Mesendoderm (in vitro differentiated cells): Measurements from ENCODE around the gene TMEM132D.

Experiments
- DNase-seq: peaks from one replicate; pipeline ENCODE4 v3.0.0; 2013
- H2AK5ac ChIP-seq: 2 replicates; pipeline ENCODE4 v1.6.1; 2013; ENCODE audit warnings: low read length, inconsistent platforms
- H2BK120ac ChIP-seq: 2 replicates; pipeline ENCODE4 v1.6.1; 2013; ENCODE audit warnings: low read depth, mild to moderate bottlenecking, low read length, moderate library complexity, mixed read lengths
- H2BK15ac ChIP-seq: replicated peaks from 2 replicates; pipeline ENCODE4 v1.6.1; 2013; ENCODE audit warnings: low read depth, mild to moderate bottlenecking, moderate library complexity
- H2BK5ac ChIP-seq: 2 replicates; pipeline ENCODE4 v1.6.1; 2013; ENCODE audit warnings: low read length, inconsistent platforms
- H3K18ac ChIP-seq: 2 replicates; pipeline ENCODE4 v1.6.1; 2013; ENCODE audit warnings: mild to moderate bottlenecking, low read length, mixed read lengths
- H3K23ac ChIP-seq: one replicate; pipeline ENCODE4 v1.6.1; 2013; ENCODE audit warnings: low read length
- H3K27ac ChIP-seq: 2 replicates; pipeline ENCODE4 v1.5.1; 2013; ENCODE audit warnings: low read depth, mild to moderate bottlenecking, inconsistent platforms, low read length, moderate library complexity
- H3K27me3 ChIP-seq: 2 replicates; pipeline ENCODE4 v1.6.1; 2013; ENCODE audit warnings: low read length, control low read depth, mild to moderate bottlenecking, inconsistent platforms; ENCODE audit not compliant: insufficient read depth, poor library complexity
- H3K36me3 ChIP-seq: 2 replicates; pipeline ENCODE4 v1.6.1; 2013; ENCODE audit warnings: low read length, inconsistent platforms; ENCODE audit not compliant: control insufficient read depth, insufficient read depth
- H3K4ac ChIP-seq: one replicate; pipeline ENCODE4 v1.6.1; 2013; ENCODE audit warnings: low read depth, mild to moderate bottlenecking, low read length, moderate library complexity
- H3K4me1 ChIP-seq: 2 replicates; pipeline ENCODE4 v1.6.1; 2013; ENCODE audit warnings: low read depth, low read length, inconsistent platforms; ENCODE audit not compliant: control insufficient read depth
- H3K4me2 ChIP-seq: 2 replicates; pipeline ENCODE4 v1.6.1; 2013; ENCODE audit warnings: low read length
- H3K4me3 ChIP-seq: 2 replicates; pipeline ENCODE4 v1.5.1; 2013; ENCODE audit warnings: mild to moderate bottlenecking, low read length
- H3K56ac ChIP-seq: one replicate; pipeline ENCODE4 v1.6.1; 2013; ENCODE audit warnings: low read length
- H3K79me1 ChIP-seq: 2 replicates; pipeline ENCODE4 v1.6.1; 2013; ENCODE audit warnings: low read length, inconsistent platforms
- H3K79me2 ChIP-seq: 2 replicates; pipeline ENCODE4 v1.6.1; 2013; ENCODE audit warnings: mild to moderate bottlenecking, low read length; ENCODE audit not compliant: control insufficient read depth, insufficient read depth
- H3K9ac ChIP-seq: 2 replicates; pipeline ENCODE4 v1.6.1; 2013; ENCODE audit warnings: low read length, inconsistent platforms
- H4K5ac ChIP-seq: one replicate; pipeline ENCODE4 v1.6.1; 2013; ENCODE audit warnings: low read length
- H4K8ac ChIP-seq: one replicate; pipeline ENCODE4 v1.6.1; 2013; ENCODE audit warnings: low read depth, mild to moderate bottlenecking, control low read depth, low read length, moderate library complexity
- WGBS: extraction: QIAGEN DNeasy Blood & Tissue Kit; methylation state at CpG from one replicate; pipeline ENCODE4 v1.1.7; 2013; ENCODE audit warnings: low lambda C conversion rate, missing lambda C conversion rate; ENCODE audit not compliant: insufficient coverage; ENCODE audit errors: extremely low coverage; 5-methylcytosine and 5-hydroxymethylcytosine counted together

TMEM132D gene

DNA sequence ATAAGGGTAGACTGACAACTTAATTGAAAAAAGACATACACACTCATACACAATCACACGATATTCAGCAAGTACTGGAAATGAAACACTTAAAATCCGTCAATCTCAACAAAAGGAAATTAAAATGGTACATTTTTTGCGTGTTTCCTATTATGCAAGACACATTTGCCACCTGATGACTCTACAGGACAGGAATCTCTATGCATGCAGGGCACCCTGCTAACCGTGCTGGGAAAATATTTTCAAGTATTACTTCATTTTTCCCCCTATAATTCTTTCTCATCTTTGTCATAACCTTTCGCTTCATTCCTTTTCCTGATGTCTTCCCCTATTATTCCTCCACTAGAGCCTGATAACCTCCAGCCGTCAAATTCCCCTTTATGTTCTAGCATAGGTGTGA, 150.2 kb downstream of the TMEM132D start:
- DNase-seq = peak; percentile 27
- H2BK120ac ChIP-seq = no peak overlapping the region
- H3K27me3 ChIP-seq = no peaks in the 10 kb centered on the region
- no peak overlapping the region for H3K4me2 ChIP-seq
- no peaks in the 10 kb centered on the region for H3K4me1 ChIP-seq
- no peak overlapping the region for H4K8ac ChIP-seq
- no peak overlapping the region for H3K4me3 ChIP-seq
- H3K56ac ChIP-seq = no peak overlapping the region
- H2BK15ac ChIP-seq = no peak overlapping the region
- H3K23ac ChIP-seq = no peak overlapping the region
- no peaks in the 10 kb centered on the region for H3K36me3 ChIP-seq
- H4K5ac ChIP-seq = no peak overlapping the region
- H3K79me2 ChIP-seq = no peaks in the 10 kb centered on the region
- H3K79me1 ChIP-seq = no peaks in the 10 kb centered on the region
- no peak overlapping the region for H2BK5ac ChIP-seq
- no peak overlapping the region for H3K9ac ChIP-seq
- H3K18ac ChIP-seq = no peak overlapping the region
- H3K4ac ChIP-seq = no peak overlapping the region
- WGBS = no CpG with 5 or more reads among the region's 6 CpGs
- H2AK5ac ChIP-seq = no peak overlapping the region
- no peak overlapping the region for H3K27ac ChIP-seq

DNA sequence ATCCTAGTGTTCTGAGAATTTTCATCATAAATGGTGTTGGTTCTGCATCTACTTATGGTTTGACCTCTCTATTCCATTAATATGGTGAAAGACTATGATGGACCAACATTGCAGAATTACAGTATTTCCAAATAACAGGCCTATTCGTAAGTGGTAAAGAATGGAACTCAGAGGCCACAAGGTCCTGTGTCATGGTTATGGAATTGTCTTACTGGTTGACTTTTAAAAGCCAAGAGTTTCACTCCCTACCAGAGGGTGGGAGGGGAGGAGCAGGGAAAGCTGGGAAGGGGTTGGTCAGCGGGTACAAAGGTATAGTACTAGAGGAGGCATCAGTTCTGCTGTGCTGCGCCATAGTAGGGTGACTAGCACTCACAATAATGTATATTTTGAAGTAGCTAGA, 153.4 kb downstream of the TMEM132D start:
- H2BK15ac ChIP-seq = no peak overlapping the region
- no peak overlapping the region for H3K18ac ChIP-seq
- no peak overlapping the region for H3K9ac ChIP-seq
- no peak for DNase-seq
- no peak overlapping the region for H3K56ac ChIP-seq
- H2BK120ac ChIP-seq = no peak overlapping the region
- no peak overlapping the region for H2AK5ac ChIP-seq
- H4K5ac ChIP-seq = no peak overlapping the region
- H3K23ac ChIP-seq = no peak overlapping the region
- no peaks in the 10 kb centered on the region for H3K4me1 ChIP-seq
- no peaks in the 10 kb centered on the region for H3K79me1 ChIP-seq
- no CpG with 5 or more reads among the region's 3 CpGs for WGBS
- H3K4ac ChIP-seq = no peak overlapping the region
- no peaks in the 10 kb centered on the region for H3K27me3 ChIP-seq
- H3K36me3 ChIP-seq = no peaks in the 10 kb centered on the region
- no peak overlapping the region for H3K4me2 ChIP-seq
- H3K4me3 ChIP-seq = no peak overlapping the region
- H4K8ac ChIP-seq = no peak overlapping the region
- no peak overlapping the region for H3K27ac ChIP-seq
- no peaks in the 10 kb centered on the region for H3K79me2 ChIP-seq
- H2BK5ac ChIP-seq = no peak overlapping the region

DNA sequence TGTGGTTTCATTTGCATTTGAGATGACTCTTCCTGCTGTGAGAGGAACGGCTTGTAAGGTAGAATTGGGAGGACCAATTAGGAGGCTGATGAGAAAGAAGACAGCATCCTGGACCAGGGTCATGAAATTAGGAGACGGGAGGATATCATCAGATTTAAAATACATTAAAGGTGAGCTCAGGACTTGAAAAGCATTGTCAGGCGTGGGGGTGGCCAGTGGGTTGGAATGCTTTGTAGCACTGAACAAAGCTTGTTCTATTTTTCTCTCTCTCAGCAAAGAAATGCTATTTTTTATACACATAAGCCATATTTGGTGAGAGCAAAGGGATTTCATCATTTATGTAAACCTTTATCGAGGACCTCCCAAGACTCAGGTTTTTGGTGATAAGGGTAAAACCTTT, 157.5 kb downstream of the TMEM132D start:
- Histone ChIP-seq H3K4me2 (no peak overlapping the region), H3K4me3 (no peak overlapping the region), H2AK5ac (no peak overlapping the region), H3K4me1 (no peaks in the 10 kb centered on the region), H3K79me1 (no peaks in the 10 kb centered on the region), H3K18ac (no peak overlapping the region), H2BK15ac (no peak overlapping the region), H3K23ac (no peak overlapping the region), H3K27me3 (no peaks in the 10 kb centered on the region), H2BK120ac (no peak overlapping the region), H3K9ac (no peak overlapping the region), H3K36me3 (no peaks in the 10 kb centered on the region), H3K27ac (no peak overlapping the region), H3K4ac (no peak overlapping the region), H3K56ac (no peak overlapping the region), H4K5ac (no peak overlapping the region), H3K79me2 (no peaks in the 10 kb centered on the region), H2BK5ac (no peak overlapping the region), H4K8ac (no peak overlapping the region)
- no CpG with 5 or more reads among the region's 4 CpGs for WGBS
- no peak for DNase-seq

DNA sequence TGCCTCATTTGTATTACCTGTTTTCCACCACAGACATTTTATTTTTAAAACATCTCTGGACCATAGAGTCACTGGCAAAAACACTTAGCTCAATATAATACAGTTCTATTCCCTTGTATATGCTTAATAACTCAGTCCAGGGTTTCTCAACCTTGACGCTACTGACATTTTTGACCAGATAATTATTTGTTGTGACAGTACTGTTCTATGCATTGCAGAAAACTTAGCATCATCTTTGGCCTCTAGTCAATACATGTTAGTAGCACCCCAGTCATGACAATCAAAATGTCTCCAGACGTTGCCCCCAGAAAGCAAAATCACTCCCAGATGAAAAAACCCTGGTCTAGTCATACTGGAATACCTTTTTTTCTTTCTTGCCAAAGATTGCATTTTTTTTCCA, 174.7 kb downstream of the TMEM132D start:
- no peaks in the 10 kb centered on the region for H3K79me2 ChIP-seq
- no peak overlapping the region for H2AK5ac ChIP-seq
- H2BK120ac ChIP-seq = no peak overlapping the region
- no peak overlapping the region for H3K27ac ChIP-seq
- no peak overlapping the region for H4K5ac ChIP-seq
- H2BK5ac ChIP-seq = no peak overlapping the region
- H3K4me2 ChIP-seq = no peak overlapping the region
- H3K4me3 ChIP-seq = no peak overlapping the region
- no peak overlapping the region for H3K9ac ChIP-seq
- H3K27me3 ChIP-seq = no peaks in the 10 kb centered on the region
- no peaks in the 10 kb centered on the region for H3K4me1 ChIP-seq
- no peaks in the 10 kb centered on the region for H3K36me3 ChIP-seq
- no peak overlapping the region for H3K18ac ChIP-seq
- no peak overlapping the region for H3K4ac ChIP-seq
- no CpG with 5 or more reads among the region's 2 CpGs for WGBS
- DNase-seq = no peak
- no peak overlapping the region for H3K56ac ChIP-seq
- H3K79me1 ChIP-seq = no peaks in the 10 kb centered on the region
- no peak overlapping the region for H3K23ac ChIP-seq
- no peak overlapping the region for H4K8ac ChIP-seq
- no peak overlapping the region for H2BK15ac ChIP-seq

DNA sequence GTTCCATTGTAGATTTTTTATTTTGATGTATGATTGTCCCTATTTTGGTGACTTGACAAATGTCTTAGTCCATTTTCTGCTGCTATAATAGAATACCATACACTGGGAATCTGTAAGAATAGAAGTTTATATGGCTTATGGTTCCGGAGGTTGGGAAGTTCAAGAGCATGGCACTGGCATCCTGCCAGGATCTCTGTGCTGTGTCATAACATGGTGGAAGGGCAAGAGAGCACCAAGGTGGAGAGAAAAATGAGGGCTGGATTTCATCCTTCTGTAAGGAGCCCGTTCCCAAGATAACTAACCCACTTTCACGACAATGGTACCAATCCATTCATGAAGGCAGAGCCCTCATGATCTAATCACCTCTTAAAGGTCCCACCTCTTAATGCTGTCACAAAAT, 176.7 kb downstream of the TMEM132D start:
- H2BK5ac ChIP-seq = no peak overlapping the region
- no peak overlapping the region for H3K18ac ChIP-seq
- WGBS = no CpG with 5 or more reads among the region's 3 CpGs
- no peak overlapping the region for H3K23ac ChIP-seq
- no peak overlapping the region for H4K8ac ChIP-seq
- H3K27me3 ChIP-seq = no peaks in the 10 kb centered on the region
- no peak for DNase-seq
- no peak overlapping the region for H3K56ac ChIP-seq
- no peak overlapping the region for H3K4me2 ChIP-seq
- H3K36me3 ChIP-seq = no peaks in the 10 kb centered on the region
- no peak overlapping the region for H3K4ac ChIP-seq
- no peaks in the 10 kb centered on the region for H3K79me2 ChIP-seq
- H4K5ac ChIP-seq = no peak overlapping the region
- H3K4me3 ChIP-seq = no peak overlapping the region
- H3K9ac ChIP-seq = no peak overlapping the region
- no peaks in the 10 kb centered on the region for H3K4me1 ChIP-seq
- H2AK5ac ChIP-seq = no peak overlapping the region
- H2BK120ac ChIP-seq = no peak overlapping the region
- H3K79me1 ChIP-seq = no peaks in the 10 kb centered on the region
- no peak overlapping the region for H2BK15ac ChIP-seq
- H3K27ac ChIP-seq = no peak overlapping the region

DNA sequence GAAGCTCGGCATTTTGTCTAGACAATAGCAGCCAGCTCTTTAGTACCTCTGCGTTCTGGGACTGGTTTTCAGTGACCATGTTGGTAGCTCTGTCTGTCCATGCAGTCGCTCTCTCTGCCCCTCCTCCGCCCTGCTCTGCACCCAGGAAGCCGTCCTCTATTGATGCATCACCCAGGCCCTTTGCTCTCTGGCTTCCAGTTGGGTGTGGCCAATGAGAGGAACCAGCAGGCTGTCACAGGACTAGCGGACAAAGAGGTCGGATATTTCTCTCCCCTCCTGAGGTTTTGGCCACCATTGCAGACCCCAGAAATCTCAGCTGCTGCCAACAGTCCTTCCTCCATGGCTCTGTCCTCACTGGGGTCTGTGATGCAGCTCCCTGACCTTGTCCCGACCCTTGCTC, 180.6 kb downstream of the TMEM132D start:
- Histone ChIP-seq H3K4me3 (no peak overlapping the region), H2BK5ac (no peak overlapping the region)

More for the DNA sequence above, 180.6 kb downstream of the TMEM132D start:
- H3K23ac ChIP-seq = no peak overlapping the region
- no peak overlapping the region for H3K56ac ChIP-seq
- H2BK120ac ChIP-seq = no peak overlapping the region
- no peaks in the 10 kb centered on the region for H3K36me3 ChIP-seq
- H4K5ac ChIP-seq = no peak overlapping the region
- no peaks in the 10 kb centered on the region for H3K79me1 ChIP-seq
- H3K4me1 ChIP-seq = no peaks in the 10 kb centered on the region
- H3K4me2 ChIP-seq = no peak overlapping the region
- H4K8ac ChIP-seq = no peak overlapping the region
- DNase-seq = no peak
- no peaks in the 10 kb centered on the region for H3K79me2 ChIP-seq
- H3K9ac ChIP-seq = no peak overlapping the region
- H3K18ac ChIP-seq = no peak overlapping the region
- H2BK15ac ChIP-seq = no peak overlapping the region
- no peak overlapping the region for H3K27ac ChIP-seq
- H3K27me3 ChIP-seq = no peaks in the 10 kb centered on the region
- no peak overlapping the region for H2AK5ac ChIP-seq
- no CpG with 5 or more reads among the region's 8 CpGs for WGBS
- no peak overlapping the region for H3K4ac ChIP-seq
